CD4-positive, alpha-beta memory T cell (primary cell): ENCODE results near the gene RAB3IL1. TPM values are rescaled to one million over a fixed set of nuclear protein-coding genes. Genes with fewer than 3 reads are reported as not detected.
A peak's percentile ranks its signal among the peaks of the same experiment; 100 is the strongest.

ENCODE experiments used
- CTCF ChIA-PET: fragments of 350-600 bp; sonication (Branson Sonifier 250); formaldehyde crosslinking; loops from one replicate; lab custom pipeline; 2021; ENCODE audit warnings: inconsistent platforms; ENCODE audit not compliant: partially characterized antibody; lab: Charles Lee
- POLR2A ChIA-PET: fragments of 350-600 bp; sonication (Branson Sonifier 250); formaldehyde crosslinking; loops from one replicate; lab custom pipeline; 2021; ENCODE audit not compliant: partially characterized antibody; lab: Charles Lee
- DNase-seq, 5 donors: peaks; one replicate each; pipeline versions ENCODE4 v3.0.0 to v3.0.0-alpha.2; 2020 to 2022; ENCODE audit warnings: mixed read lengths in 1 of 5
- H3K27ac ChIP-seq: one replicate; pipeline ENCODE4 v1.7.0; 2013; ENCODE audit warnings: low read depth, low read length
- H3K27me3 ChIP-seq: 2 replicates; pipeline ENCODE4 v1.7.0; 2013; ENCODE audit warnings: mild to moderate bottlenecking, low read length, moderate library complexity; ENCODE audit not compliant: insufficient read depth
- H3K36me3 ChIP-seq: 2 replicates; pipeline ENCODE4 v1.7.0; 2013; ENCODE audit warnings: mild to moderate bottlenecking, low read length, moderate library complexity; ENCODE audit not compliant: insufficient read depth
- H3K4me1 ChIP-seq: 2 replicates; pipeline ENCODE4 v1.7.0; 2013; ENCODE audit warnings: mild to moderate bottlenecking, low read length, moderate library complexity; ENCODE audit not compliant: insufficient read depth
- H3K4me3 ChIP-seq, 2 donors: one replicate each; pipeline ENCODE4 v1.7.0; 2013; ENCODE audit warnings: low read length in 2 of 2, mild to moderate bottlenecking in 1 of 2
- H3K9me3 ChIP-seq, 2 donors: one replicate each; pipeline ENCODE4 v1.7.0; 2013; ENCODE audit warnings: low read length in 2 of 2, control low read depth in 1 of 2; ENCODE audit not compliant: control insufficient read depth in 1 of 2
- H3K27ac Mint-ChIP-seq, 7 donors: one replicate each; pipeline ENCODE4 v1.8.0; 2020 to 2021; ENCODE audit warnings: mixed read lengths in 7 of 7, mild to moderate bottlenecking in 6 of 7, inconsistent platforms in 3 of 7, moderate library complexity in 3 of 7
- H3K27me3 Mint-ChIP-seq, 2 donors: one replicate each; pipeline ENCODE4 v1.8.0; 2020 to 2021; ENCODE audit warnings: mixed read lengths in 2 of 2
- H3K36me3 Mint-ChIP-seq, 2 donors: one replicate each; pipeline ENCODE4 v1.8.0; 2020 to 2021; ENCODE audit warnings: mixed read lengths in 2 of 2, inconsistent platforms in 1 of 2, mild to moderate bottlenecking in 1 of 2
- H3K4me1 Mint-ChIP-seq, 4 donors: one replicate each; pipeline ENCODE4 v1.8.0; 2020 to 2021; ENCODE audit warnings: mixed read lengths in 4 of 4, mild to moderate bottlenecking in 1 of 4
- H3K4me3 Mint-ChIP-seq, 8 donors: one replicate each; pipeline ENCODE4 v1.8.0; 2020 to 2021; ENCODE audit warnings: mixed read lengths in 8 of 8, mild to moderate bottlenecking in 7 of 8, moderate library complexity in 6 of 8, inconsistent platforms in 3 of 8
- H3K9me3 Mint-ChIP-seq, 8 donors: one replicate each; pipeline ENCODE4 v1.8.0; 2020 to 2021; ENCODE audit warnings: mixed read lengths in 8 of 8, mild to moderate bottlenecking in 5 of 8, inconsistent platforms in 3 of 8, moderate library complexity in 1 of 8
- intact Hi-C: fragments of 100-400 bp; cut with micrococcal nuclease; formaldehyde crosslinking; loops from one replicate; pipeline ENCODE4 v1.15.1; 2023
- polyA plus RNA-seq, 2 donors: library from polyadenylated mRNA; unstranded; fragments of 300-500 nt; fragmentation: Illumina TruSeq; gene quantifications; one replicate each; pipeline ENCODE4 v1.2.3, GENCODE V29; 2021
- total RNA-seq, 2 experiments: library from RNA; stranded (reverse); gene quantifications; one replicate each; pipeline ENCODE4 v1.2.3, GENCODE V29; 2021

The RAB3IL1 gene
- total and polyA plus RNA-seq, 4 experiments from 2014 or later = 0.44 to 0.53 TPM; not detected in 2

DNA sequence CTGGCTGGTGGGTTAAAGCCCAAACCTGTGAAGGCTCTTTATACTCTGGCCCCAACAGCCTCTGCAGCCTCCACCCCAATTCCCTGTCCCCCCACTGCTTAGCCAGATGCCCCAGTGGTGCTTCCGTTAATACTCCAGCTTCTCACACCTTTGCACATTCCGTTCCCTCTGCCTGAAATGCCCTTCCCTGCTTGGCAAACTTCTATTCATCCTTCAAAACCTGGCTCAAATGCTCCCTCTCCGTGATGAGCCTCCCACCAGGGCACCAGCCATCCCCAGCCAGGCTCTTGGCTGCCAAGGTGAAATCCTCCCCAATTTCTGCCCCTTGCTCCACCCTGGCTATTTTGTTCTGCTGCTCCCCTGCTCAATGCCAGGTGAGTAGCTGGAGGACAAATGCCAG, 13.5 kb downstream of the RAB3IL1 start:
- Mint-ChIP-seq H3K4me3 (no peak overlapping the region), H3K27ac (peak overlapping the region in 1 of 7 donors; percentile 75), H3K27me3 (no peaks in the 10 kb centered on the region), H3K4me1 (peaks cover 4 to 6% (median 5%) of the 10 kb centered on the region in 4 donors), H3K36me3 (no peaks in the 10 kb centered on the region), H3K9me3 (peaks cover 0 to 2% (median 0%) of the 10 kb centered on the region in 8 donors)
- H3K27me3 ChIP-seq = no peaks in the 10 kb centered on the region
- H3K4me3 ChIP-seq = no peak overlapping the region
- H3K36me3 ChIP-seq = no peaks in the 10 kb centered on the region
- peaks cover 7% of the 10 kb centered on the region for H3K4me1 ChIP-seq
- DNase-seq = no peak
- intact Hi-C loops = no loop called here
- CTCF ChIA-PET = interaction anchor here (1.6 to 11.6 kb wide), 3 partner anchors 43 to 180 kb away, joined by 5 to 387 read pairs (median 8); no protein-coding TSS in a partner anchor
- POLR2A ChIA-PET = no interaction called here
- no peaks in the 10 kb centered on the region for H3K9me3 ChIP-seq
- H3K27ac ChIP-seq = no peak overlapping the region

DNA sequence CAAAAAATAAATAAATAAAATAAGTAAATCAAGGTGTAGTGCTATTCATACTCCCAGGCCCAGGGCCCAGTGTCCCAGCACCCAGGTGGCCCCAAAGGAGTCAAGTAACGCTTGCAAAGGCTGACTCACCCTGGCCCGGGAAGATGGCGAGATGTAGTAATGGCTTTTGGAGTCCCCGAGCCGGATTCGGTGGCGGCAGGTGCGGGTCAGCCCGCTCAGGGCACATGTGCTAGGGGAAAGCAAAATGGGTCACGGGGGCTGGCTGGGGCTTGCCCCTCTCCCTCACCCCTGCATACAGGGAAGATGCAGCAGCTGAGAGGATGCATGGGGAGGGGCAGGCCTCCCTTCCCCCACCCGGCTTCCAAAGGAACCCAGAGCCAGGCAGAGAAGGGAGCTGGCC, 15.1 kb downstream of the RAB3IL1 start:
- no peak for DNase-seq
- H3K27ac ChIP-seq = no peak overlapping the region
- Mint-ChIP-seq H3K9me3 (peaks cover 0 to 2% (median 0%) of the 10 kb centered on the region in 8 donors), H3K27ac (no peak overlapping the region), H3K36me3 (no peaks in the 10 kb centered on the region), H3K4me1 (peaks cover 4 to 6% (median 5%) of the 10 kb centered on the region in 4 donors), H3K27me3 (no peaks in the 10 kb centered on the region), H3K4me3 (no peak overlapping the region)
- POLR2A ChIA-PET = no interaction called here
- intact Hi-C loops = no loop called here
- peaks cover 7% of the 10 kb centered on the region for H3K4me1 ChIP-seq
- H3K27me3 ChIP-seq = no peaks in the 10 kb centered on the region
- no peaks in the 10 kb centered on the region for H3K36me3 ChIP-seq
- H3K4me3 ChIP-seq = no peak overlapping the region
- CTCF ChIA-PET = interaction anchor here (0.8 to 11.6 kb wide), 6 partner anchors 27 to 205 kb away, joined by 3 to 387 read pairs (median 10); no protein-coding TSS in a partner anchor
- H3K9me3 ChIP-seq = no peaks in the 10 kb centered on the region

DNA sequence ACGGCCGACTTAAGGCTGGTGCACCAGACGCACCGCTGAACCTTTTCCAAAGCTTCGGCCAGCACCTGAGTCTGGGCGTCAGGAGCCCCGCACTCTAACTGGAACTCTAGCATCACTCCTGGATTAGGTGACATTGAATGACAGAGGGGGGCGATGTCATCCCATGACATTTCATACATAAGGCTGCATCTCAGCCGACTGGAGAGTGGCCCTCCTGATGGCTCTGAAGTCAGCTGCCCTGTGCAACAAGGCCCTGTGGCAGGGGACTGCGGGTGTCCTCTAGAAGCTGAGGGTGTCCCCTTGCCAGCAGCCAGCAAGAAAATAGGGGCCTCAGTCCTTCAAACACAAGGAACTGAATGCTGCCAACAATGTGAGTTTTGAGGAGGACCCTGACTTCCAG, 16.0 kb downstream of the RAB3IL1 start:
- intact Hi-C loops = no loop called here
- H3K27ac Mint-ChIP-seq = no peak overlapping the region
- no peaks in the 10 kb centered on the region for H3K27me3 ChIP-seq
- peaks cover 4 to 6% (median 5%) of the 10 kb centered on the region in 4 donors for H3K4me1 Mint-ChIP-seq
- H3K27ac ChIP-seq = no peak overlapping the region
- CTCF ChIA-PET = interaction anchor here (1.3 to 11.6 kb wide), 5 partner anchors 30 to 206 kb away, joined by 3 to 387 read pairs (median 17); no protein-coding TSS in a partner anchor
- H3K4me3 Mint-ChIP-seq = no peak overlapping the region
- no peaks in the 10 kb centered on the region for H3K36me3 Mint-ChIP-seq
- H3K4me1 ChIP-seq = peaks cover 7% of the 10 kb centered on the region
- H3K9me3 ChIP-seq = no peaks in the 10 kb centered on the region
- POLR2A ChIA-PET = no interaction called here
- no peak for DNase-seq
- H3K27me3 Mint-ChIP-seq = no peaks in the 10 kb centered on the region
- peaks cover 0 to 2% (median 0%) of the 10 kb centered on the region in 8 donors for H3K9me3 Mint-ChIP-seq
- H3K4me3 ChIP-seq = no peak overlapping the region
- no peaks in the 10 kb centered on the region for H3K36me3 ChIP-seq

DNA sequence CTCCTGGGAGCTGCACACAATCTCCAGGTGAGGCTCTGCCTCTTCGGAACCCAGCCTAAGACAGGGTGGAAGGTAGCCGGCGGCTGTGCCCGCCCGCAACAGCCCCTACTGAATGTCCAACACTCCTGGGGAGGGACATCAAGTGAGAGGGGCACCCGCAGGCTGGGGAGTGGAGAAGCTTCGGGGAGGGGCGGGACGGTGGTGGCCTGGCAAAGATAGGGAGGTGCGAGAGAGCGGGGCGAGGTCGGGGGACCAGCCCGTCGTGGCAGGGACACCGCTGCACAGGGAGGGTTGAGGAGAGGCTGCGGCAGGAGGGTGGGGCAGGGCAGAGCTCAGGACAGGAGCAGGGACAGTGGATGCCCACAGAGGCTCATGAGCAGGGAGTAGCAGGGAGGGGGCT, 17.1 kb downstream of the RAB3IL1 start:
- peak overlapping the region in 2 of 7 donors; percentile 36 to 59 for H3K27ac Mint-ChIP-seq
- H3K9me3 Mint-ChIP-seq = peaks cover 0 to 2% (median 0%) of the 10 kb centered on the region in 8 donors
- H3K27me3 Mint-ChIP-seq = no peaks in the 10 kb centered on the region
- Histone ChIP-seq H3K27me3 (no peaks in the 10 kb centered on the region), H3K27ac (no peak overlapping the region), H3K4me3 (no peak overlapping the region), H3K4me1 (peaks cover 7% of the 10 kb centered on the region), H3K36me3 (no peaks in the 10 kb centered on the region), H3K9me3 (no peaks in the 10 kb centered on the region)
- no peaks in the 10 kb centered on the region for H3K36me3 Mint-ChIP-seq
- no peak for DNase-seq
- CTCF ChIA-PET = interaction anchor here (1.4 to 11.6 kb wide), 11 partner anchors 9 to 248 kb away, joined by 3 to 387 read pairs (median 31); no protein-coding TSS in a partner anchor
- no peak overlapping the region for H3K4me3 Mint-ChIP-seq
- H3K4me1 Mint-ChIP-seq = peaks cover 4 to 6% (median 5%) of the 10 kb centered on the region in 4 donors
- POLR2A ChIA-PET = interaction anchor here (0.9 to 3.9 kb wide), 2 partner anchors 47 to 182 kb away, joined by 3 to 30 read pairs; no protein-coding TSS in a partner anchor
- intact Hi-C loops = no loop called here

DNA sequence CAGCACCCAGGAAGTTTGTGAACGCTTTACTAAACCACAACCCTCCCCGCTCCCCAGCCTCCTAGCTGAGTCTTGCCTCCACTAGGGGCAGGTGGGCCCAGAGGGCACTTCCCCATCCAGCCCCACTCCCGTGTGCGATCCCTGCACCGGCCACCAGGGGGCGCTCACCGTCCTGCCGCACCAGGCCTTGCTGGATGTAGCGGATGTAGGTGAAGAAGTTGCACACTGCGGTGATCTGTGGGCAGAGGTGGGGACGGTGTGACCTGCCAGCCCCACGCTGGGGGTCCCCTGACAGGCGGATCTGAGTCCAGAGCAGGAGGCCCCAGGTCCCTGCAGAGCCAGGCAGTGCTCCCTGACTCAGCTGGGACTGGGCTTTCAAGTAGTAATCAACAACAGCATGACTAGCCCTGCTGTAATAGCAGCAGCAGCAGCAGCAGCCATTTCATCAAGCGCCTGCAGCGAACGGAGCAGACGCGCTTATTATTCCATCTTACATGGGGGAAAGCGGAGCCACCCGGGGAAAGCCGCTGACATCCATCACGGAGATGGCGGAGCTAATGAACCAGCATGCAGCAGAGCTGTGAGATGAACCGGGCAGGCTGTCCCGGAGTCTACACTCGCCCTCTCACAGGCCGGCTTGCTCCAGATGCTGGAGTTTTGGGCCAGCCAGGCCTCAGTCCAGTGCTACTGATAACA, 18.1 kb downstream of the RAB3IL1 start:
- ChIA-PET CTCF (interaction anchor here (0.6 to 11.6 kb wide), 38 partner anchors 10 to 930 kb away, joined by 3 to 387 read pairs (median 4); partner anchors contain the start of genes FEN1, FTH1 and TMEM258), POLR2A (interaction anchor here (0.9 to 3.9 kb wide), 5 partner anchors 9 to 208 kb away, joined by 3 to 30 read pairs (median 9); partner anchors contain the start of genes FADS3 and FTH1)
- intact Hi-C loops = loop anchor here (1.0 to 5.0 kb wide), 5 partner anchors 48 to 209 kb away; partner anchors contain the start of gene FTH1
- DNase-seq = peak; percentile 89 to 92 (median 90)
- Histone ChIP-seq H3K4me1 (peaks cover 7% of the 10 kb centered on the region), H3K27ac (no peak overlapping the region), H3K9me3 (no peaks in the 10 kb centered on the region), H3K36me3 (no peaks in the 10 kb centered on the region), H3K4me3 (no peak overlapping the region), H3K27me3 (no peaks in the 10 kb centered on the region)
- Mint-ChIP-seq H3K27ac (peak overlapping the region in 6 of 7 donors; percentile 2 to 93 (median 76)), H3K9me3 (peaks cover 0 to 2% (median 0%) of the 10 kb centered on the region in 8 donors), H3K36me3 (no peaks in the 10 kb centered on the region), H3K4me3 (peak overlapping the region in 1 of 8 donors; percentile 4), H3K4me1 (peaks cover 4 to 6% (median 5%) of the 10 kb centered on the region in 4 donors), H3K27me3 (no peaks in the 10 kb centered on the region)

DNA sequence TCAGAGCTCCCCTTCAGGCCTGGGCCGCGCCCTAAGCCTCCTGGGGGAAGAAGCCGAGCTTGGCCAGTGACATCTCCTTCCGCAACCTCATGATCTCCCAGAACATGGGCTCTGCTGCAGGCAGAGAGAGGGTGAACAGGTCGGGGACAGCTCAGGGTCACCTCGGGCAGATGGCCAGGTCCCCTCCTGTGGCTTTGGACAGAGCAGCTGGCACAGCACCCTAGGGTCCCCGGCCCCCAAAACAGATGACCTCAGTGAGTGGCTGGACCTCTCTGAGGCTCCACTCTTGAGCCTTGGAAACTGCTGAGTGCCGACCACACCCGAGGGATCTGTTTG, 19.2 kb downstream of the RAB3IL1 start:
- Mint-ChIP-seq H3K36me3 (no peaks in the 10 kb centered on the region), H3K4me3 (no peak overlapping the region), H3K27ac (peak overlapping the region in 1 of 7 donors; percentile 70), H3K4me1 (peaks cover 4 to 6% (median 5%) of the 10 kb centered on the region in 4 donors), H3K9me3 (no peaks in the 10 kb centered on the region), H3K27me3 (no peaks in the 10 kb centered on the region)
- H3K36me3 ChIP-seq = no peaks in the 10 kb centered on the region
- H3K27me3 ChIP-seq = no peaks in the 10 kb centered on the region
- no peak overlapping the region for H3K4me3 ChIP-seq
- H3K9me3 ChIP-seq = no peaks in the 10 kb centered on the region
- intact Hi-C loops = loop anchor here (5.0 kb wide), 1 partner anchor 69 kb away; the partner anchor contains the start of gene FTH1
- ChIA-PET CTCF (interaction anchor here (0.7 to 11.6 kb wide), 30 partner anchors 10 to 412 kb away, joined by 3 to 387 read pairs (median 6); partner anchors contain the start of genes FEN1 and TMEM258), POLR2A (interaction anchor here (2.4 to 3.9 kb wide), 3 partner anchors 70 to 209 kb away, joined by 9 to 30 read pairs (median 20); partner anchors contain the start of gene FTH1)
- H3K27ac ChIP-seq = no peak overlapping the region
- peaks cover 7% of the 10 kb centered on the region for H3K4me1 ChIP-seq
- DNase-seq = no peak
